ENCODE results near the gene ELF5. TPM values are rescaled to one million over a fixed set of nuclear protein-coding genes. Genes with fewer than 3 reads are reported as not detected.

The ELF5 gene
- total RNA-seq, 2 experiments from 2014 or later: not detected

DNA sequence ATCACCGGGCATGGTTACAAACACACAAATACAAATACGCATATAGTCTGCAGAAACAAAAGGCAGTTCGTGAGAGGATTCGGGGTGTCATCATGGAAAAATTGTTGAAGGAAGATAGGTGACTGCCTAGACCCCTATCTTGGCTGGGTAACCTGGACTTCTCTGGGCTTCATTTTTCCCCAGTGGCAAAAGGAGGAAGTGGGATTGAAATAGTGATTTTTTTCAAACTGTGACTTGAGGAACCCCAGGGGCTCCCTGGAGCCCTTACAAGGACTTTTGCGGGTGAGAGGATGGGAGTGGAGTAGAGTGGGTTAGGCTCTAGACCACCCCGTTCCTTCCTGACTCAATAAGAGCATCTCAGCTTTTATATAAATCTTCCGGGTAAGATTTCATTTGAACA is 1.0 kb upstream of the ELF5 start:
- Histone ChIP-seq H3K4me2 (ENCODE audit: low read length) (no peak overlapping the region), H3K79me2 (ENCODE audit: insufficient read depth, low read depth, low read length) (no peaks in the 10 kb centered on the region), H4K20me1 (ENCODE audit: insufficient read depth, low read length) (no peaks in the 10 kb centered on the region), H3K4me1 (ENCODE audit: insufficient read depth, low read length, poor library complexity, severe bottlenecking) (no peaks in the 10 kb centered on the region), H3K36me3 (ENCODE audit: insufficient read depth, low read length) (no peaks in the 10 kb centered on the region), H3K9me3 (ENCODE audit: low read length) (no peaks in the 10 kb centered on the region), H3K4me3 (ENCODE audit: low read depth, low read length, poor library complexity, severe bottlenecking) (no peak overlapping the region), H2AFZ (ENCODE audit: low read length) (no peak overlapping the region), H3K27ac (ENCODE audit: low read depth, low read length, poor library complexity, severe bottlenecking) (no peak overlapping the region), H3K9me2 (ENCODE audit: insufficient read depth, low read length) (no peaks in the 10 kb centered on the region)
- CTCF ChIA-PET (ENCODE audit: unreplicated experiment): no interaction called here
- intact Hi-C loops (cut with micrococcal nuclease; ENCODE audit: unreplicated experiment): loop anchor here (5.0 kb wide), 1 partner anchor 878 kb away; no protein-coding TSS in a partner anchor
- POLR2A ChIA-PET: interaction anchor here (0.6 to 0.7 kb wide), 2 partner anchors 9 to 14 kb away, joined by 3 read pairs; no protein-coding TSS in a partner anchor
- no peak for DNase-seq (ENCODE audit: low spot score)
- no TSS peak for BruUV-seq (replicated peaks)
- no peak for TF ChIP-seq EZH2phosphoT487 (IDR thresholded peaks at IDR 0.05; ENCODE audit: borderline replicate concordance, low read depth, low read length)
- TF ChIP-seq, protein P1, sequence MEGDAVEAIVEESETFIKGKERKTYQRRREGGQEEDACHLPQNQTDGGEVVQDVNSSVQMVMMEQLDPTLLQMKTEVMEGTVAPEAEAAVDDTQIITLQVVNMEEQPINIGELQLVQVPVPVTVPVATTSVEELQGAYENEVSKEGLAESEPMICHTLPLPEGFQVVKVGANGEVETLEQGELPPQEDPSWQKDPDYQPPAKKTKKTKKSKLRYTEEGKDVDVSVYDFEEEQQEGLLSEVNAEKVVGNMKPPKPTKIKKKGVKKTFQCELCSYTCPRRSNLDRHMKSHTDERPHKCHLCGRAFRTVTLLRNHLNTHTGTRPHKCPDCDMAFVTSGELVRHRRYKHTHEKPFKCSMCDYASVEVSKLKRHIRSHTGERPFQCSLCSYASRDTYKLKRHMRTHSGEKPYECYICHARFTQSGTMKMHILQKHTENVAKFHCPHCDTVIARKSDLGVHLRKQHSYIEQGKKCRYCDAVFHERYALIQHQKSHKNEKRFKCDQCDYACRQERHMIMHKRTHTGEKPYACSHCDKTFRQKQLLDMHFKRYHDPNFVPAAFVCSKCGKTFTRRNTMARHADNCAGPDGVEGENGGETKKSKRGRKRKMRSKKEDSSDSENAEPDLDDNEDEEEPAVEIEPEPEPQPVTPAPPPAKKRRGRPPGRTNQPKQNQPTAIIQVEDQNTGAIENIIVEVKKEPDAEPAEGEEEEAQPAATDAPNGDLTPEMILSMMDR (conservative IDR thresholded peaks at IDR 0.05; ENCODE audit: low read length): no peak

- no peak for TF ChIP-seq EZH2phosphoT487 (IDR thresholded peaks at IDR 0.05; ENCODE audit: borderline replicate concordance, low read depth, low read length)
- TF ChIP-seq, protein P1 (conservative IDR thresholded peaks at IDR 0.05; ENCODE audit: low read length): peak; percentile 90
- Histone ChIP-seq H3K79me2 (ENCODE audit: insufficient read depth, low read depth, low read length) (no peaks in the 10 kb centered on the region), H3K27ac (ENCODE audit: low read depth, low read length, poor library complexity, severe bottlenecking) (no peak overlapping the region), H2AFZ (ENCODE audit: low read length) (no peak overlapping the region), H3K9me2 (ENCODE audit: insufficient read depth, low read length) (no peaks in the 10 kb centered on the region), H3K9me3 (ENCODE audit: low read length) (no peaks in the 10 kb centered on the region), H3K4me3 (ENCODE audit: low read depth, low read length, poor library complexity, severe bottlenecking) (no peak overlapping the region), H4K20me1 (ENCODE audit: insufficient read depth, low read length) (no peaks in the 10 kb centered on the region), H3K36me3 (ENCODE audit: insufficient read depth, low read length) (no peaks in the 10 kb centered on the region), H3K4me2 (ENCODE audit: low read length) (no peak overlapping the region), H3K4me1 (ENCODE audit: insufficient read depth, low read length, poor library complexity, severe bottlenecking) (no peaks in the 10 kb centered on the region)
- no TSS peak for BruUV-seq (replicated peaks)
- intact Hi-C loops (cut with micrococcal nuclease; ENCODE audit: unreplicated experiment): loop anchor here (5.0 kb wide), 1 partner anchor 879 kb away; no protein-coding TSS in a partner anchor
- peak; percentile 52 for DNase-seq (ENCODE audit: low spot score)
- CTCF ChIA-PET (ENCODE audit: unreplicated experiment): no interaction called here
- POLR2A ChIA-PET: no interaction called here
Observed at GRCh38 chr11:34512840-34513681, 533 bp downstream of the ELF5 start.

- DNase-seq (ENCODE audit: low spot score): no peak
- Histone ChIP-seq H4K20me1 (ENCODE audit: insufficient read depth, low read length) (no peaks in the 10 kb centered on the region), H3K4me3 (ENCODE audit: low read depth, low read length, poor library complexity, severe bottlenecking) (no peak overlapping the region), H3K4me2 (ENCODE audit: low read length) (no peak overlapping the region), H3K9me3 (ENCODE audit: low read length) (no peaks in the 10 kb centered on the region), H2AFZ (ENCODE audit: low read length) (no peak overlapping the region), H3K4me1 (ENCODE audit: insufficient read depth, low read length, poor library complexity, severe bottlenecking) (no peaks in the 10 kb centered on the region), H3K36me3 (ENCODE audit: insufficient read depth, low read length) (no peaks in the 10 kb centered on the region), H3K27ac (ENCODE audit: low read depth, low read length, poor library complexity, severe bottlenecking) (no peak overlapping the region), H3K79me2 (ENCODE audit: insufficient read depth, low read depth, low read length) (no peaks in the 10 kb centered on the region), H3K9me2 (ENCODE audit: insufficient read depth, low read length) (no peaks in the 10 kb centered on the region)
- CTCF ChIA-PET (ENCODE audit: unreplicated experiment): no interaction called here
- TF ChIP-seq EZH2phosphoT487 (IDR thresholded peaks at IDR 0.05; ENCODE audit: borderline replicate concordance, low read depth, low read length): no peak
- TF ChIP-seq, protein P1 (conservative IDR thresholded peaks at IDR 0.05; ENCODE audit: low read length): no peak
- POLR2A ChIA-PET: no interaction called here
- no TSS peak for BruUV-seq (replicated peaks)
- intact Hi-C loops (cut with micrococcal nuclease; ENCODE audit: unreplicated experiment): loop anchor here (5.0 kb wide), 1 partner anchor 882 kb away; no protein-coding TSS in a partner anchor
Observed at GRCh38 chr11:34510673-34511072, 2.9 kb downstream of the ELF5 start.
